Loucy (cell line): ENCODE measurements around the gene CLEC16A.

Experiments
- H2AFZ ChIP-seq: fragments of 200-600 bp; sonication (generic); 2 replicates; pipeline ENCODE4 v1.6.0; 2016; ENCODE audit warnings: antibody characterized with exemption, mild to moderate bottlenecking, low read length, moderate library complexity
- H3F3A ChIP-seq: fragments of 200-600 bp; 2 replicates; pipeline ENCODE4 v1.6.0; 2016; ENCODE audit warnings: antibody characterized with exemption, low read depth, mild to moderate bottlenecking
- H3K27me3 ChIP-seq: fragments of 200-600 bp; sonication (generic); 2 replicates; pipeline ENCODE4 v1.6.1; 2014; ENCODE audit warnings: low read length, mild to moderate bottlenecking; ENCODE audit not compliant: insufficient read depth, poor library complexity, severe bottlenecking
- H3K36me3 ChIP-seq: fragments of 200-600 bp; sonication (generic); 2 replicates; pipeline ENCODE4 v1.6.1; 2016; ENCODE audit warnings: low read length; ENCODE audit not compliant: insufficient read depth
- H3K4me1 ChIP-seq: fragments of 200-600 bp; sonication (generic); 2 replicates; pipeline ENCODE4 v1.5.1; 2014; ENCODE audit warnings: low read length, mild to moderate bottlenecking; ENCODE audit not compliant: insufficient read depth, poor library complexity, severe bottlenecking
- H3K4me2 ChIP-seq: fragments of 200-600 bp; sonication (generic); 2 replicates; pipeline ENCODE4 v1.6.0; 2014; ENCODE audit warnings: antibody characterized with exemption, low read length, low read depth, mild to moderate bottlenecking; ENCODE audit not compliant: poor library complexity, severe bottlenecking
- H3K4me3 ChIP-seq: fragments of 200-600 bp; sonication (generic); 2 replicates; pipeline ENCODE4 v1.5.1; 2014; ENCODE audit warnings: low read length, mild to moderate bottlenecking, mixed read lengths; ENCODE audit not compliant: poor library complexity, severe bottlenecking
- H3K79me2 ChIP-seq: fragments of 200-600 bp; sonication (generic); 2 replicates; pipeline ENCODE4 v1.6.1; 2014; ENCODE audit warnings: low read length; ENCODE audit not compliant: insufficient read depth
- H3K9ac ChIP-seq: fragments of 200-600 bp; sonication (generic); 2 replicates; pipeline ENCODE4 v1.6.0; 2014; ENCODE audit warnings: mild to moderate bottlenecking, low read depth, low read length, moderate library complexity; ENCODE audit not compliant: poor library complexity, severe bottlenecking
- H3K9me2 ChIP-seq: fragments of 200-600 bp; sonication (generic); replicated peaks from 2 replicates; pipeline ENCODE4 v1.6.1; 2016; ENCODE audit warnings: low read depth, low read length, mixed read lengths
- H3K9me3 ChIP-seq: fragments of 200-600 bp; sonication (generic); 2 replicates; pipeline ENCODE4 v1.6.1; 2014; ENCODE audit warnings: mild to moderate bottlenecking, antibody characterized with exemption, low read length, low read depth; ENCODE audit not compliant: insufficient read depth
- H4K20me1 ChIP-seq: fragments of 200-600 bp; sonication (generic); 2 replicates; pipeline ENCODE4 v1.6.0; 2014; ENCODE audit warnings: antibody characterized with exemption, low read length, mild to moderate bottlenecking; ENCODE audit not compliant: insufficient read depth, poor library complexity, severe bottlenecking
- CTCF ChIP-seq: fragments of 200-600 bp; sonication (generic); conservative IDR thresholded peaks from 2 replicates; pipeline ENCODE4 v1.5.1; 2014; ENCODE audit warnings: mild to moderate bottlenecking, antibody characterized with exemption, low read length
- EZH2phosphoT487 ChIP-seq: fragments of 200-600 bp; IDR thresholded peaks from 2 replicates; pipeline ENCODE4 v1.6.1; 2018; ENCODE audit warnings: antibody characterized with exemption, mild to moderate bottlenecking, moderate library complexity, borderline replicate concordance

Gene CLEC16A

GRCh38 chr16:11016524-11016988, 72.2 kb downstream of the CLEC16A start:
- Histone ChIP-seq H3K79me2 (no peaks in the 10 kb centered on the region), H4K20me1 (no peaks in the 10 kb centered on the region), H3K27me3 (no peaks in the 10 kb centered on the region), H3K9ac (no peak overlapping the region), H3F3A (no peaks in the 10 kb centered on the region), H3K4me3 (no peak overlapping the region), H2AFZ (no peak overlapping the region), H3K4me1 (no peaks in the 10 kb centered on the region), H3K4me2 (no peak overlapping the region), H3K9me2 (no peaks in the 10 kb centered on the region), H3K9me3 (no peaks in the 10 kb centered on the region), H3K36me3 (no peaks in the 10 kb centered on the region; the same call in 1 of the 2 replicates)
- TF ChIP-seq CTCF (no peak), EZH2phosphoT487 (no peak)

GRCh38 chr16:11016993-11017392, 72.6 kb downstream of the CLEC16A start:
- no peak overlapping the region for H3K9ac ChIP-seq
- H3F3A ChIP-seq = no peaks in the 10 kb centered on the region
- no peak overlapping the region for H2AFZ ChIP-seq
- no peak overlapping the region for H3K4me2 ChIP-seq
- H3K9me2 ChIP-seq = no peaks in the 10 kb centered on the region
- no peaks in the 10 kb centered on the region for H3K9me3 ChIP-seq
- TF ChIP-seq EZH2phosphoT487 = no peak
- no peak for TF ChIP-seq CTCF
- no peaks in the 10 kb centered on the region for H3K4me1 ChIP-seq
- no peaks in the 10 kb centered on the region for H3K27me3 ChIP-seq
- H4K20me1 ChIP-seq = no peaks in the 10 kb centered on the region
- H3K79me2 ChIP-seq = no peaks in the 10 kb centered on the region
- H3K36me3 ChIP-seq = no peaks in the 10 kb centered on the region; the same call in 1 of the 2 replicates
- H3K4me3 ChIP-seq = no peak overlapping the region

GRCh38 chr16:11017499-11017898, 73.1 kb downstream of the CLEC16A start:
- Histone ChIP-seq H3K27me3 (no peaks in the 10 kb centered on the region), H3K9ac (no peak overlapping the region), H4K20me1 (no peaks in the 10 kb centered on the region), H3K4me3 (no peak overlapping the region), H2AFZ (no peak overlapping the region), H3K9me2 (no peaks in the 10 kb centered on the region), H3K4me2 (no peak overlapping the region), H3K9me3 (no peaks in the 10 kb centered on the region), H3K36me3 (no peaks in the 10 kb centered on the region; the same call in 1 of the 2 replicates), H3F3A (no peaks in the 10 kb centered on the region), H3K4me1 (no peaks in the 10 kb centered on the region), H3K79me2 (no peaks in the 10 kb centered on the region)
- no peak for TF ChIP-seq EZH2phosphoT487

- Histone ChIP-seq H4K20me1 (no peaks in the 10 kb centered on the region), H3F3A (no peaks in the 10 kb centered on the region), H3K27me3 (no peaks in the 10 kb centered on the region), H3K4me3 (no peak overlapping the region), H3K4me1 (no peaks in the 10 kb centered on the region), H3K4me2 (no peak overlapping the region), H3K36me3 (peaks cover 5% of the 10 kb centered on the region; the same call in 1 of the 2 replicates), H3K9me2 (no peaks in the 10 kb centered on the region), H3K79me2 (no peaks in the 10 kb centered on the region), H2AFZ (no peak overlapping the region), H3K9ac (no peak overlapping the region), H3K9me3 (no peaks in the 10 kb centered on the region)
- TF ChIP-seq EZH2phosphoT487 (no peak), CTCF (no peak)
These were observed 76.0 kb downstream of the CLEC16A start for GRCh38 chr16:11020388-11020787.
